GM12878 (cell line): ENCODE results near the gene GSTA1. TPM values are rescaled to one million over a fixed set of nuclear protein-coding genes. Genes with fewer than 3 reads are reported as not detected.
"Not testable (repeated sequence)": the region's sequence is repeated elsewhere in the genome, so short reads cannot be mapped to it uniquely, and the experiment has no call there.

Experiments used
- ATAC-seq: fragments of 200-7000 bp; cut with Tn5 transposase; 3 replicates; pipeline ENCODE4 v1.9.1; 2020; ENCODE audit warnings: mild to moderate bottlenecking, moderate library complexity
- BruUV-seq: library from RNA; stranded (reverse); fragments of 400-500 nt; replicated peaks from 2 replicates; lab custom pipeline; 2021; lab: Mats Ljungman, UMichigan
- CTCF ChIA-PET: fragments of 300-600 bp; sonication (Branson Sonifier 250); formaldehyde crosslinking; extraction: SDS; loops from one replicate; lab custom pipeline; 2021; ENCODE audit warnings: inconsistent platforms; lab: Yijun Ruan, JAX
- POLR2A ChIA-PET: fragments of 350-600 bp; formaldehyde crosslinking; extraction: SDS; loops from one replicate; lab custom pipeline; 2021; ENCODE audit warnings: inconsistent platforms; lab: Charles Lee
- RAD21 ChIA-PET: fragments of 300-600 bp; sonication (Branson Sonifier 250); formaldehyde crosslinking; loops from one replicate; lab custom pipeline; 2023; ENCODE audit warnings: antibody characterized with exemption; ENCODE audit not compliant: unreplicated experiment; lab: Charles Lee
- SMC1A ChIA-PET: fragments of 300-600 bp; sonication (Branson Sonifier 250); formaldehyde crosslinking; loops from one replicate; lab custom pipeline; 2023; ENCODE audit not compliant: unreplicated experiment, uncharacterized antibody; lab: Charles Lee
- DNase-seq: peaks from one replicate; pipeline ENCODE4 v3.0.0-alpha.2; 2011; ENCODE audit warnings: low read depth, low spot score
- FAIRE-seq: peaks from 3 replicates; lab custom pipeline; 2011; peaks lifted over from hg19 to GRCh38; lab: Jason Lieb, UNC
- H2AFZ ChIP-seq: 2 replicates; pipeline ENCODE4 v1.6.0; 2011; ENCODE audit warnings: low read depth, low read length, control low read depth; ENCODE audit not compliant: control insufficient read depth
- H3K27ac ChIP-seq: 2 replicates; pipeline ENCODE4 v1.5.1; 2011; ENCODE audit warnings: control low read depth; ENCODE audit not compliant: control insufficient read depth, insufficient read depth
- H3K27me3 ChIP-seq, 2 experiments: replicated peaks in 1 of 2; 2 replicates each; pipeline versions ENCODE4 v1.6.0 to v1.6.1; 2011; ENCODE audit warnings: low read length in 1 of 2; ENCODE audit not compliant: control insufficient read depth in 2 of 2, insufficient read depth in 2 of 2
- H3K36me3 ChIP-seq, 2 experiments: 2 replicates each; pipeline ENCODE4 v1.5.1; 2011; ENCODE audit warnings: low read length in 1 of 2; ENCODE audit not compliant: control insufficient read depth in 2 of 2, insufficient read depth in 2 of 2
- H3K4me1 ChIP-seq: 2 replicates; pipeline ENCODE4 v1.6.1; 2011; ENCODE audit warnings: mild to moderate bottlenecking, low read length, moderate library complexity, mixed read lengths; ENCODE audit not compliant: control insufficient read depth, insufficient read depth
- H3K4me2 ChIP-seq: 2 replicates; pipeline ENCODE4 v1.6.0; 2011; ENCODE audit warnings: control low read depth; ENCODE audit not compliant: control insufficient read depth, insufficient read depth
- H3K4me3 ChIP-seq: fragments of 200-600 bp; sonication (generic); 2 replicates; pipeline ENCODE4 v1.5.1; 2016
- H3K79me2 ChIP-seq: 2 replicates; pipeline ENCODE4 v1.6.0; 2011; ENCODE audit warnings: low read length; ENCODE audit not compliant: control insufficient read depth, insufficient read depth
- H3K9ac ChIP-seq: 2 replicates; pipeline ENCODE4 v1.8.0; 2011; ENCODE audit warnings: low read length, control low read depth, mixed read lengths; ENCODE audit not compliant: control insufficient read depth, insufficient read depth
- H3K9me3 ChIP-seq: replicated peaks from 3 replicates; pipeline ENCODE4 v1.5.1; 2011; ENCODE audit warnings: mild to moderate bottlenecking, low read length; ENCODE audit not compliant: control insufficient read depth, insufficient read depth
- H4K20me1 ChIP-seq: 2 replicates; pipeline ENCODE4 v1.6.0; 2011; ENCODE audit not compliant: control insufficient read depth, insufficient read depth
- CREB1 ChIP-seq: IDR thresholded peaks from 2 replicates; pipeline ENCODE4 v1.6.1; 2012; ENCODE audit warnings: low read depth, mild to moderate bottlenecking, inconsistent platforms
- CREM ChIP-seq: IDR thresholded peaks from 2 replicates; pipeline ENCODE4 v1.6.1; 2014; ENCODE audit warnings: antibody characterized with exemption, low read depth
- ESRRA ChIP-seq: IDR thresholded peaks from 2 replicates; pipeline ENCODE4 v1.6.1; 2012; ENCODE audit warnings: mild to moderate bottlenecking, low read length, improper control_type of control experiment
- ETV6 ChIP-seq, 2 experiments: fragments of 450-650 bp in 1 of 2; IDR thresholded peaks in 1 of 2; conservative IDR thresholded peaks in 1 of 2; 2 replicates each; pipeline ENCODE4 v1.6.1; 2014; ENCODE audit warnings: antibody characterized with exemption in 1 of 2, borderline replicate concordance in 1 of 2, low read depth in 1 of 2, mild to moderate bottlenecking in 1 of 2, moderate library complexity in 1 of 2
- GABPA ChIP-seq: IDR thresholded peaks from 2 replicates; pipeline ENCODE4 v1.6.1; 2014; ENCODE audit warnings: antibody characterized with exemption, low read depth, mild to moderate bottlenecking, inconsistent platforms
- HDAC6 ChIP-seq: fragments of 200-600 bp; sonication (generic); IDR thresholded peaks from one replicate; pipeline ENCODE4 v1.8.0; 2017; ENCODE audit warnings: antibody characterized with exemption; ENCODE audit not compliant: unreplicated experiment
- KAT2A ChIP-seq: conservative IDR thresholded peaks from 2 replicates; pipeline ENCODE4 v1.6.1; 2011; ENCODE audit warnings: low read depth, low read length; ENCODE audit not compliant: control insufficient read depth
- KDM1A ChIP-seq: fragments of 200-600 bp; sonication (generic); IDR thresholded peaks from 2 replicates; pipeline ENCODE4 v1.6.1; 2016; ENCODE audit warnings: borderline replicate concordance
- MEF2A ChIP-seq: IDR thresholded peaks from 2 replicates; pipeline ENCODE4 v1.6.1; 2011; ENCODE audit warnings: low read depth, mild to moderate bottlenecking, low read length, moderate library complexity; ENCODE audit not compliant: insufficient read depth
- NFYB ChIP-seq: IDR thresholded peaks from 2 replicates; pipeline ENCODE4 v1.6.1; 2011; ENCODE audit warnings: low read depth, mild to moderate bottlenecking, low read length, improper control_type of control experiment, moderate library complexity; ENCODE audit not compliant: insufficient read depth
- WRNIP1 ChIP-seq: IDR thresholded peaks from 2 replicates; pipeline ENCODE4 v1.6.1; 2011; ENCODE audit warnings: low read depth, low read length, improper control_type of control experiment, borderline replicate concordance
- ZNF207 ChIP-seq: fragments of 450-650 bp; IDR thresholded peaks from 2 replicates; pipeline ENCODE4 v1.6.1; 2014; ENCODE audit warnings: antibody characterized with exemption, mild to moderate bottlenecking, borderline replicate concordance
- WGBS: methylation state at CpG from one replicate; pipeline ENCODE4 v1.1.6; 2016; ENCODE audit warnings: low lambda C conversion rate; ENCODE audit not compliant: insufficient replicate concordance, insufficient coverage; ENCODE audit errors: missing lambda C conversion rate; 5-methylcytosine and 5-hydroxymethylcytosine counted together
- in situ Hi-C: fragments of 300-500 bp; cut with MboI; formaldehyde crosslinking; loops from 9 replicates; pipeline ENCODE4 v1.14.3; 2018; ENCODE audit warnings: mixed read lengths
- intact Hi-C: fragments of 100-400 bp; cut with micrococcal nuclease; formaldehyde crosslinking; loops from one replicate; pipeline ENCODE4 v1.14.2; 2022; ENCODE audit not compliant: unreplicated experiment
- polyA plus RNA-seq, 11 experiments: library from polyadenylated mRNA; depleted of rRNA in 4 of 11; unstranded in 6 of 11; stranded (reverse) in 5 of 11; fragments of >200 nt; fragmentation: Nextera tagmentation in 4 of 11; fragmentation: Illumina TruSeq in 1 of 11; extraction: Ambion mirVana in 4 of 11; extraction: Trizol in 1 of 11; gene quantifications; 1 replicate in 1 of 11; 2 replicates in 10 of 11; pipeline versions ENCODE4 v1.2.1 to v1.2.3, GENCODE V29; 2011 to 2016; ENCODE audit warnings: inconsistent platforms in 2 of 11, missing spikeins in 2 of 11, low read depth in 1 of 11
- total RNA-seq, 4 experiments: library from RNA; depleted of rRNA in 3 of 4; stranded (reverse); fragments of >200 nt in 3 of 4; fragmentation: Illumina TruSeq in 1 of 4; extraction: Trizol in 1 of 4; gene quantifications; 2 replicates each; pipeline versions ENCODE4 v1.2.1 to v1.2.3, GENCODE V29; 2013 to 2021
- TF ChIP-seq, protein P1 (sequence below): fragments of 150-350 bp; IDR thresholded peaks from 2 replicates; pipeline ENCODE4 v1.6.1; 2014; ENCODE audit warnings: mild to moderate bottlenecking, low read depth, low read length
- TF ChIP-seq, protein P2 (sequence below): fragments of 450-650 bp; IDR thresholded peaks from 2 replicates; pipeline ENCODE4 v1.6.1; 2017; ENCODE audit warnings: borderline replicate concordance

The GSTA1 gene
- total and polyA plus RNA-seq, 10 of the 15 experiments (the other 5 are each of a cell fraction or from before 2014, with no cell fraction given): 0.51 TPM; not detected in 9

DNA sequence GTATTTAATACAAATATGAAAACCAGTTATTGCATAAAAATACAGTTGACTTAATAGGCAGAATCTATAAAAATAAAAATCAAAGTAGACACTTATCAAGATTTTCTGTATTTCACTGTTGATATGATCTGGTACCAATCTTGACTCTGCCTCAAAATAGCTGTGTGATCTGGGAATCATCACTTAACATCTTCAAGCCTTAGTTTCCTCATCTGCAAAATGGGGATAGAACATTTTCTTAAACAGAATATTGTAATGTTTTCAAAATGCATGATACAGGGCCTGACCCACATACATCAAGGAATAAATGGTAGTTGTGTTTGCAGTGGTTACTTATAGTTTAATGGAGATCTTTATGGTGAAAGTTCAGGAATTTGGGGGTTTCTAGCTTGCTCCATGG, 21.4 kb downstream of the GSTA1 start:
- H3K79me2 ChIP-seq, H2AFZ ChIP-seq, H3K27me3 ChIP-seq, H3K4me1 ChIP-seq, H3K4me2 ChIP-seq, H3K27ac ChIP-seq, DNase-seq, RAD21 ChIA-PET, ATAC-seq, intact Hi-C loops, FAIRE-seq, SMC1A ChIA-PET, H3K36me3 ChIP-seq, H4K20me1 ChIP-seq, BruUV-seq, H3K4me3 ChIP-seq, in situ Hi-C loops, POLR2A ChIA-PET, H3K9ac ChIP-seq, H3K9me3 ChIP-seq: not testable (repeated sequence)
- CTCF ChIA-PET: interaction anchor here (0.6 kb wide), 1 partner anchor 731 kb away, joined by 3 read pairs; no protein-coding TSS in a partner anchor

DNA sequence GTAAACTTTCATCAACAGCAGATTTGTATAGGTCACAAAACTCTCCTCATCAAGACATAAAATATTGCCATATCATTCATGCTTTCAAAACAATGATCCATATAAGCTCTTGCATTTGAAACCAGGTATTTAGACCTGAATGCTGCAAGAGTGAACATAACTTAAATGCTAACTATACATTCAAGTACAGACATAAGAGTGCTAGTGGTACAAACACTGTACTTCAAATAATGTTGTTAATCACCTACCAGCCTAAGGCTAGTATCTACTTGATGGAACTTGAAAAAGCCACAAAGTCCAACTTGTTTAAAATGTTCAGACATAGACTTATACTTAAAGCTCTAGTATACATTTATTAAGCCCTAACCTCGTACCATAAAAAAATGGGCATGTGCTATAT, 24.4 kb downstream of the GSTA1 start:
- in situ Hi-C loops: no loop called here
- BruUV-seq: no TSS peak
- TF ChIP-seq ESRRA: no peak
- TF ChIP-seq ZNF207: no peak
- no peak for TF ChIP-seq CREB1
- TF ChIP-seq, protein P1, sequence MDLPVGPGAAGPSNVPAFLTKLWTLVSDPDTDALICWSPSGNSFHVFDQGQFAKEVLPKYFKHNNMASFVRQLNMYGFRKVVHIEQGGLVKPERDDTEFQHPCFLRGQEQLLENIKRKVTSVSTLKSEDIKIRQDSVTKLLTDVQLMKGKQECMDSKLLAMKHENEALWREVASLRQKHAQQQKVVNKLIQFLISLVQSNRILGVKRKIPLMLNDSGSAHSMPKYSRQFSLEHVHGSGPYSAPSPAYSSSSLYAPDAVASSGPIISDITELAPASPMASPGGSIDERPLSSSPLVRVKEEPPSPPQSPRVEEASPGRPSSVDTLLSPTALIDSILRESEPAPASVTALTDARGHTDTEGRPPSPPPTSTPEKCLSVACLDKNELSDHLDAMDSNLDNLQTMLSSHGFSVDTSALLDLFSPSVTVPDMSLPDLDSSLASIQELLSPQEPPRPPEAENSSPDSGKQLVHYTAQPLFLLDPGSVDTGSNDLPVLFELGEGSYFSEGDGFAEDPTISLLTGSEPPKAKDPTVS: no peak
- TF ChIP-seq WRNIP1: no peak
- TF ChIP-seq CREM: no peak
- no peak for TF ChIP-seq NFYB
- TF ChIP-seq ETV6 (conservative IDR thresholded peaks at IDR 0.05 in 1 of 2, IDR thresholded peaks at IDR 0.05 in 1 of 2; ENCODE audit: borderline replicate concordance in 1 of 2, low read depth in 1 of 2): no peak
- no peak for TF ChIP-seq MEF2A
- TF ChIP-seq HDAC6: no peak
- TF ChIP-seq KDM1A: no peak
- TF ChIP-seq, protein P2, sequence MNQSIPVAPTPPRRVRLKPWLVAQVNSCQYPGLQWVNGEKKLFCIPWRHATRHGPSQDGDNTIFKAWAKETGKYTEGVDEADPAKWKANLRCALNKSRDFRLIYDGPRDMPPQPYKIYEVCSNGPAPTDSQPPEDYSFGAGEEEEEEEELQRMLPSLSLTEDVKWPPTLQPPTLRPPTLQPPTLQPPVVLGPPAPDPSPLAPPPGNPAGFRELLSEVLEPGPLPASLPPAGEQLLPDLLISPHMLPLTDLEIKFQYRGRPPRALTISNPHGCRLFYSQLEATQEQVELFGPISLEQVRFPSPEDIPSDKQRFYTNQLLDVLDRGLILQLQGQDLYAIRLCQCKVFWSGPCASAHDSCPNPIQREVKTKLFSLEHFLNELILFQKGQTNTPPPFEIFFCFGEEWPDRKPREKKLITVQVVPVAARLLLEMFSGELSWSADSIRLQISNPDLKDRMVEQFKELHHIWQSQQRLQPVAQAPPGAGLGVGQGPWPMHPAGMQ: no peak
- TF ChIP-seq GABPA: no peak
- TF ChIP-seq KAT2A: no peak

More for the DNA sequence above, 24.4 kb downstream of the GSTA1 start:
- WGBS: 38% methylated on average over 1 of the region's 1 CpG
- Histone ChIP-seq H3K36me3 (no peaks in the 10 kb centered on the region), H3K4me3 (no peak overlapping the region), H3K27me3 (no peaks in the 10 kb centered on the region), H3K79me2 (no peaks in the 10 kb centered on the region), H3K4me2 (no peak overlapping the region), H2AFZ (no peak overlapping the region), H4K20me1 (no peaks in the 10 kb centered on the region), H3K27ac (no peak overlapping the region), H3K9me3 (no peaks in the 10 kb centered on the region), H3K4me1 (no peaks in the 10 kb centered on the region), H3K9ac (no peak overlapping the region)
- SMC1A ChIA-PET: no interaction called here
- intact Hi-C loops: no loop called here
- POLR2A ChIA-PET: no interaction called here
- ATAC-seq: no peak
- RAD21 ChIA-PET: no interaction called here
- no peak for DNase-seq
- no peak for FAIRE-seq
- CTCF ChIA-PET: no interaction called here
